SK-N-SH treated with all-trans-retinoic acid at 6 μM for 48 hours (cell line): ENCODE results near the gene TCEAL3.

ENCODE experiments used
- CSDC2 ChIP-seq: fragments of 250-450 bp; sonication (Bioruptor Pico); IDR thresholded peaks from 2 replicates; pipeline ENCODE4 v1.5.0; 2020; ENCODE audit warnings: mild to moderate bottlenecking, moderate library complexity
- ESRRG ChIP-seq: fragments of 250-450 bp; sonication (Bioruptor Pico); IDR thresholded peaks from 2 replicates; pipeline ENCODE4 v1.6.1; 2021; ENCODE audit warnings: mild to moderate bottlenecking
- OSR1 ChIP-seq: fragments of 250-450 bp; sonication (Bioruptor Pico); IDR thresholded peaks from 2 replicates; pipeline ENCODE4 v1.8.0; 2022; ENCODE audit warnings: moderate library complexity, mild to moderate bottlenecking, inconsistent platforms
- ZFP30 ChIP-seq: fragments of 450-650 bp; formaldehyde crosslinking; IDR thresholded peaks from 2 replicates; pipeline ENCODE4 v1.5.0; 2022; ENCODE audit warnings: mild to moderate bottlenecking, moderate library complexity

DNA sequence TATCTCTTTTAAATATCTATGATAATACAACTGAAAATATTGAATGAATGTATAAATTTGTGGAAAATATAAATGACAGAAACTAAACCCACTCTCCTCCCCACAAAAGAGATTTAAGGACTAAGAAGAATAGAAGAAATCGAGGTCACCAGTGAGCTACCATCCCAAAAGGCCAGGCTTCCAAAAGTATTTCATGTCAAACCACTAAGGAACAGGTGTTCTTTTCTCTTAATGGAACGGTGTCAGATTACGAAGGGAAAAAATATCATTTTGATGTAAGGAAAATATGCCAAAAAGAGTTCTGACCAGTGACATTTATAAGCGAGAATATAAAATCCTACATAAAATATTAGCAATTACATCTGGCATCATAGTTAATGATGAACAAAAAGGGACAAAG lies 36.0 kb upstream of the TCEAL3 start:
- TF ChIP-seq ESRRG (CRISPR knock-in tag) (no peak), OSR1 (no peak), ZFP30 (CRISPR knock-in tag) (no peak), CSDC2 (CRISPR knock-in tag) (no peak)
